Measurements from ENCODE around the gene CCDC38. TPM values are rescaled to one million over a fixed set of nuclear protein-coding genes. Genes with fewer than 3 reads are reported as not detected.

Gene CCDC38
- polyA plus RNA-seq, 1 donor from 2014 or later, result not detected

- no peaks in the 10 kb centered on the region for H3K27me3 ChIP-seq (ENCODE audit: insufficient read depth, low read depth, low read length)
- no peaks in the 10 kb centered on the region for H3K9me2 ChIP-seq (ENCODE audit: insufficient read depth, low read length)
- no peak overlapping the region for H3K9ac ChIP-seq (ENCODE audit: low read length)
- H2AFZ ChIP-seq (ENCODE audit: low read depth, low read length), result no peak overlapping the region
- H3F3A ChIP-seq (ENCODE audit: insufficient read depth, low read length, poor library complexity, severe bottlenecking), result no peaks in the 10 kb centered on the region
- TF ChIP-seq SMC3 (conservative IDR thresholded peaks at IDR 0.05; ENCODE audit: poor library complexity) (no peak), TAF1 (IDR thresholded peaks at IDR 0.05; ENCODE audit: low read depth) (no peak), MXI1 (conservative IDR thresholded peaks at IDR 0.05; ENCODE audit: poor library complexity, severe bottlenecking) (no peak), REST (IDR thresholded peaks at IDR 0.05; ENCODE audit: borderline replicate concordance) (no peak), EZH2 (IDR thresholded peaks at IDR 0.05; ENCODE audit: borderline replicate concordance, insufficient read depth, low read length, poor library complexity, severe bottlenecking) (no peak), EP300 (conservative IDR thresholded peaks at IDR 0.05; ENCODE audit: poor library complexity, severe bottlenecking) (no peak), POLR2AphosphoS5 (IDR thresholded peaks at IDR 0.05) (no peak), RAD21 (conservative IDR thresholded peaks at IDR 0.05) (no peak), CTCF (IDR thresholded peaks at IDR 0.05; ENCODE audit: poor library complexity, severe bottlenecking) (no peak)
- no peaks in the 10 kb centered on the region for H4K20me1 ChIP-seq (ENCODE audit: insufficient read depth)
- H3K79me2 ChIP-seq (replicated peaks; ENCODE audit: insufficient read depth, low read length), result no peaks in the 10 kb centered on the region
- no peaks in the 10 kb centered on the region for H3K9me3 ChIP-seq (ENCODE audit: low read length)
- H3K27ac ChIP-seq (ENCODE audit: low read length), result no peak overlapping the region
- H3K4me2 ChIP-seq (ENCODE audit: low read length), result no peak overlapping the region
- no peak overlapping the region for H3K4me3 ChIP-seq (ENCODE audit: low read length)
- no peaks in the 10 kb centered on the region for H3K36me3 ChIP-seq (ENCODE audit: insufficient read depth, low read length)
These were observed 61.0 kb downstream of the CCDC38 start for GRCh38 chr12:95881331-95881955.

- no peak for TF ChIP-seq RAD21 (conservative IDR thresholded peaks at IDR 0.05)
- TF ChIP-seq SMC3 (conservative IDR thresholded peaks at IDR 0.05; ENCODE audit: poor library complexity), result no peak
- no peak for TF ChIP-seq EP300 (conservative IDR thresholded peaks at IDR 0.05; ENCODE audit: poor library complexity, severe bottlenecking)
- TF ChIP-seq TAF1 (IDR thresholded peaks at IDR 0.05; ENCODE audit: low read depth), result no peak
- TF ChIP-seq POLR2AphosphoS5 (IDR thresholded peaks at IDR 0.05), result no peak
- no peak for TF ChIP-seq MXI1 (conservative IDR thresholded peaks at IDR 0.05; ENCODE audit: poor library complexity, severe bottlenecking)
- TF ChIP-seq EZH2 (IDR thresholded peaks at IDR 0.05; ENCODE audit: borderline replicate concordance, insufficient read depth, low read length, poor library complexity, severe bottlenecking), result no peak
- TF ChIP-seq REST (IDR thresholded peaks at IDR 0.05; ENCODE audit: borderline replicate concordance), result no peak
- TF ChIP-seq CTCF (IDR thresholded peaks at IDR 0.05; ENCODE audit: poor library complexity, severe bottlenecking), result no peak
- Histone ChIP-seq H3F3A (ENCODE audit: insufficient read depth, low read length, poor library complexity, severe bottlenecking) (no peaks in the 10 kb centered on the region), H3K4me3 (ENCODE audit: low read length) (no peak overlapping the region), H3K9me2 (ENCODE audit: insufficient read depth, low read length) (no peaks in the 10 kb centered on the region), H4K20me1 (ENCODE audit: insufficient read depth) (no peaks in the 10 kb centered on the region), H3K36me3 (ENCODE audit: insufficient read depth, low read length) (no peaks in the 10 kb centered on the region), H3K9me3 (ENCODE audit: low read length) (no peaks in the 10 kb centered on the region), H3K9ac (ENCODE audit: low read length) (no peak overlapping the region), H3K79me2 (replicated peaks; ENCODE audit: insufficient read depth, low read length) (no peaks in the 10 kb centered on the region), H3K27me3 (ENCODE audit: insufficient read depth, low read depth, low read length) (no peaks in the 10 kb centered on the region), H2AFZ (ENCODE audit: low read depth, low read length) (no peak overlapping the region), H3K27ac (ENCODE audit: low read length) (no peak overlapping the region), H3K4me2 (ENCODE audit: low read length) (no peak overlapping the region)
These were observed 61.5 kb downstream of the CCDC38 start for GRCh38 chr12:95880895-95881294.

Data from neural cell (in vitro differentiated cells).